GM21360 (cell line): ENCODE measurements around the gene PRM3.

Experiments
- ATAC-seq: cut with Tn5 transposase; IDR thresholded peaks from one replicate; pipeline ENCODE4 v1.9.1; 2021; ENCODE audit warnings: mild to moderate bottlenecking, moderate library complexity; ENCODE audit not compliant: unreplicated experiment

The PRM3 gene

DNA sequence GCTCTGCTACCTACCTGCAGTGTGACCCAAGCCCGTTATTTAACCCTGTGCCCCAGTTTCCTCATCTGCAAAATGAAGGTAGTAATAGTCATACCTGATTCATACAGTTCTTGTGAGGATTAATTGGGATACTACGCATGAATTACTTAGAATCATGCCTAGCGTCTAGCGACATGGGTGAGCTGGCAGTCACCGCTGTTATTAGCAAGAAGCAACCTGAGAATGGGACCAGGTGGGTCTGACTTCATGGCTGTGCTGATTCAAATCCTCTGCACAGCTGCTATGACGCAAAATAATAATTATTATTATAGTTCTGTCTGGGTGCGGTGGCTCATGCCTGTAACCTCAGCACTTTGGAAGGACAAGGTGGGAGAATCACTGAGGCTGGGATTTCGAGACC lies 25.3 kb downstream of the PRM3 start:
- no peak for ATAC-seq

DNA sequence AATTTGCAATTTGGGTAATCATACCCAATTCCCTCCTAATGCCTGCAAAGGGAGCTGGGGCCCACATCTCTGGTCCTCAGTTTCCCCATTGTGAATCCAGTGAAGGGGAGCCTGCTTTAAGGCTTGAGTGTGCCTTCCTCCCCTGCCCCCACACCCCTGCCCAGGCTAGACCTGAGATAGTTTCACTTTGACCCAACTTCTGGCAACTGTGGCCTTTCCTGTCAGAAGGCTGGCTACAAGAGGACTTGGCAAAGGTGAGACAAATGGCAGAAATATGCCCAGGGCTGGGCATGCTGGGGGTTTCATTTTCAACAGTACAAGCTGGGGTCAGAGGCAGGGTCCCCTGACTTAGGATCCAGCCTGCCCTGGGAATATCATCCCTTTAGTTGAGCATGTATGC lies 27.4 kb downstream of the PRM3 start:
- no peak for ATAC-seq

DNA sequence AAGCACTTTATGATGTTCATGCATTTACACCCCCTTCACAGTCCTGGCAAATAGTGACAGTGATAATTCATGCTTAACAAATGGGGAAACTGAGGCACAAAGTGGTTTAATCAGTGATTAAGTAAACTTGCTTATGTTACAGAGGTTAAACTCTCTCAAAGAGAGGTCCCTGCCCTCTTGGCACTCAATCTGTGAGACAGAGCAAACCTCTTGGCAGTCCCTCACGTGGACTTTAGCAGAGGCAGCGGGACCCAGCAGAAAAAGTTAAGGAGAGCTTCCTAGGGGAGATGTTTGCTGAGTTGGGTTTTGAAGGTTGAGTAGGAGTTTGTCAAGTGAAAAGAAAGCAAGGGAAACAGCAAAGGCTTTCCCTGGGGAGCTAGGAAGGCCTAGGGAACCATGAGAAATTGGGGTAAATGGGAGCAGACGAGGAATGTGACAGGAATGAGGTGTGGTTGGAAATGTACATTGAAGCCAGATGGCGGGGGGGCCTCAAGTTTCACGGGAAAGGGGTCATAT lies 28.1 kb downstream of the PRM3 start:
- no peak for ATAC-seq

DNA sequence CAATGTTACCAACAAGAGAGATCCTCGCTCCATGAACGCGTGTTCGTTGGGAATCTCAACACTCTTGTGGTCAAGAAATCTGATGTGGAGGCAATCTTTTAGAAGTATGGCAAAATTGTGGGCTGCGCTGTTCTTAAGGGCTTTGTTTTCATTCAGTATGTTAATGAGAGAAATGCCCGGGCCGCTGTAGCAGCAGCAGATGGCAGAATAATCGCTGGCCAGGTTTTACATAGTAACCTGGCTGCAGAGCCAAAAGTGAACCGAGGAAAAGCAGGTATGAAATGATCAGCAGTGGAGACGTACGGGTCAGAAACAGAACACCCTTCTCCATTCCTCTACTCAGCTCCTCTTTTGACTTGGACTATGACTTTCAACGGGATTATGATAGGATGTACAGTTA lies 30.8 kb downstream of the PRM3 start:
- ATAC-seq: no peak

DNA sequence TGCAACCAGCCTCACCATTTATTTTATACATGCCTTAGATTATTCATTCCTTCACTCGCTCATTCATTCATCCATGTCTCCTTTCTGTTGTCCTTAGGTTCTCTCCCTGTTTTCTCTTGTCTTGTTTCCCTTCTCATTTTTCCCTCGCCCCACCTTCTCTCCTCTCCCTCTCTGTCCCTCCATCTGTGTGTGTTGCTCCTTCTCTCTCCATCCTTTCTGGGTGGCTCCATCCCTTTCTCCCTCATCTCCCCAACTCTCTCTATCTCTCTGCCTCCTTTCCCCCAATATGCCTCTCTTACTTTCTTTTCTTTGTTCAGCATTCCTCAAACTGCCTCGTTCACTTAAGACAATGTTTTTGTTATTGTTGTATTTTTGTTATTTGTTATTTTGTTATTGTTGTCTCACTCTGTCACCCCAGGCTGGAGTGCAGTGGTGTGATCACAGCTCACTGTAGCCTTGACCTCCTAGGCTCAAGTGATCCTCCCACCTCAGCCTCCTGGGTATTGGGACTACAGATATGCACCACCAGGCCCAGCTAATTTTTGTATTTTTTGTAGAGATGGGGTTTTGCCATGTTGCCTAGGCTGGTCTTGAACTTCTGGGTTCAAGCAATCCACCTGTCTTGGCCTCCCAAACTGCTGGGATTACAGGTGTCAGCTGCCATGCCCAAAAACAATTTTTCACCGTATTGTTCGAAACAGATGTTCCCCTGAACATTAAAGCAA lies 31.8 kb downstream of the PRM3 start:
- no peak for ATAC-seq

DNA sequence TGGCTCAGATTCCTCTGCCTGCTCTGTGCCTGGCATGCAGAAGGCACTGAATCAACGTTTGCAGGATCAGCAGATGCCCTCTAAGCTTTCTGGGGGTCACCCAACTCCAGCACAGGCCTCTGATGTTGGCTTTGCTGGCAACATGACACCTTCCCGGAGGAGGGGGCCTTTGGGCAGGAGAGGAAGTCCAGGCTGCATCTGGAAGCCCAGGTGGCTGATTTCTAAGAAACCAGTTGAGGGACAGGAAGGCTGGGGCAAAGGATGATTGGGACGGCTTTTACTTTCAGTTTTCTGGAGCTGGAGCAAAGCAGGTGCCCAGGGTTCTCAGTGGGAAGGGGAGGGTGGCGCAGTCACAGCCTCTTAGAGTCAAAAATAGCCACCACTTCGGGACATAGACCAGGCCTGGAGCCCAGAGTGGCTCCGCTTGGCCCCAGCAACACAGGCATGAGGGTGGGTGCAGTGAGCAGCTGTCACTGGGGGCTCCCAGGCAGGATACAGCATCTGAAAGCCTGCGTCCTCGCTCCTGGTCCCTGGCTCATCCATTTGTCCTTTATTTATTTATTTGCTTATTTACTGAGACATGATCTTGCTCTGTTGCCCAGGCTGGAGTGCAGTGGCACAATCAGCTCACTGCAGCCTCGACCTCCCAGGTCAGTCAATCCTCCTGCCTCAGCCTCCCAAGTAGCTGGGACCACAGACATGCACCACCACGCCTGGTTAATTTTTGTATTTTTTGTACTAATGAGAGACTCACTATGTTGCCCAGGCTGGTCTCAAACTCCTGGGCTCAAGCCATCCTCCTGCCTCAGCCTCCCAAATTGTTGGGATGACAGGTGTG lies 32.6 kb downstream of the PRM3 start:
- no peak for ATAC-seq

DNA sequence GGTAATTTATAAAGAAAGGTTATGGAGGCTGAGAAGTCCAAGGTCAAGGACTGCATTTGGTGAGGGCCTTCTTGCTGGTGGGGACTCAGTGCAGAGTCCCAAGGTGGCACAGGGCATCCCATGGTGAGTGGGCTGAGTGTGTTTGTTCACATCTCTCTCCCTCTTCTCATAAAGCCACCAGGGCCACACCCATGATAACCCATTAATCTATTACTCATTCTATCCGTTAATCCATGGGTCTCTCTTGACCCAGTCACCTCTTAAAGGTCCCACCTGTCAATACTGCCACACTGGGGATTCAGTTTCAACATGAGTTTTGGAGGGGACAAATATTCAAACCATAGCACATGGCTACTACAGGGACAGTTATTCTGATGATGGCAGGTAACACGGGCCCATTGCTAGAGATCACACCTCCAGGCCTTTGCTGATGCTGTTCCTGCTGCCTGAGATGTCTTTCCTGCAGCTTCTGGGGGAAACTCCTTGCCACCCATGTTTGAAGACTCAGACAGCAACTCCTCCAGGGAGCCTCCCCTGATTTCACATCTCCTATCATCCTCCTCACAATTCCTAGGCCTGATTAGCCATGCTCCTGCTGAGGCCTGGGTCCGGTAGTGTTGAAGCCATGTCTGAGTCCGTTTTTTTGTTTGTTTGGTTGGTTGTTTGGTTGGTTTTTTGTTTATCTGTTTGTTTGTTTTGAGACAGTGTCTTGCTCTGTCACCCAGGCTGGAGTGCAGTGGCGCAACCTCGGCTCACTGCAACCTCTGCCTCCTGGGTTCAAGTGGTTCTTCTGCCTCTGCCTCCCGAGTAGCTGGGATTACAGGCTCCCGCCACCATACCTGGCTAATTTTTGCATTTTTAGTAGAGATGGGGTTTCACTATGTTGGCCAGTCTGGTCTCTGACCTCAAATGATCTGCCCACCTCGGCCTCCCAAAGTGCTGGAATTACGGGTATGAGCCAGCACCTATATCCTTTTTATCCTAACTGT lies 33.5 kb downstream of the PRM3 start:
- ATAC-seq: no peak

DNA sequence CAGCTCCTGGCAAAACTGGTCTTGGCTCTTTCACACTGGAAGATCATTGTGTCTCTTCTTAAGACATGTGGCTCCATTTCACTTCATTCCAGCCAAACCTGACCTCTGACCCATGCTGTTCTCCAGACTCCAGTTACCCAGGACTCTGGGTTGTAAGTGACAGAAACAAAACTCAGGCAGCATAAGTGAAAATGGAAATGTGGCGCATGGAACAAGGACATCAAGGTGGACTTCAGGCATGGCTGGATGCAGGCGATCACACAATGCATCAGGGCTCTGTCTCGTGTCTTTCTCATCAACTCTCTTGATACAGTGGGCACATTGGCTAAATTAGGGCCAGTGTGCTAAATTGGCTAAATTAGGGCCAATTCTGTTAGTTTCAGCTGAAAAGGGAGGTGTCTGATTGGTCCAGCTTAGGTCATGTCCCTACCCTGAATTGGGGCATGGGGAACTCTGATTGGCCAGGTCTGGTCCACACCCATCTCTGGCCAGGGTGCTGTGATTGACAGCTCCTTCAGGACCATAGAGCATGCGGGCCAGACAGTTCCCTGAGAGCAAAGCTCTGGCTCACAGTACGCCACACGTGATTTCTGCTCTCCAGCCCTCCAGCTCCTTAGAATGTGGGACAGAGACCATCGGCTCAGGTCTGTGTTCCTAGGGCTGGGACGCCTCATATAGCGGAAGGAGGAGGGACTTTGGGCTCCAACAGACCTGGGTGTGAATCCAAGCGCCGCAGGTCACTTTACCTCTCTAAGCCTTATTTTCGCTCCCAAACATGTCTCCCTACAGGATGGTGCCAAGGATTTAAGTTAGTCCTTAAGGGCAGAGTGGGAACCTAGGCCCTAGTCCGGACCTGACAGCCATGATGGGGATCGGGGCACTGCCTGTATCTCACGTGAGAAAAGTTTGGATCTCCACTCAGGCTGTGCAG lies 34.9 kb downstream of the PRM3 start:
- no peak for ATAC-seq

DNA sequence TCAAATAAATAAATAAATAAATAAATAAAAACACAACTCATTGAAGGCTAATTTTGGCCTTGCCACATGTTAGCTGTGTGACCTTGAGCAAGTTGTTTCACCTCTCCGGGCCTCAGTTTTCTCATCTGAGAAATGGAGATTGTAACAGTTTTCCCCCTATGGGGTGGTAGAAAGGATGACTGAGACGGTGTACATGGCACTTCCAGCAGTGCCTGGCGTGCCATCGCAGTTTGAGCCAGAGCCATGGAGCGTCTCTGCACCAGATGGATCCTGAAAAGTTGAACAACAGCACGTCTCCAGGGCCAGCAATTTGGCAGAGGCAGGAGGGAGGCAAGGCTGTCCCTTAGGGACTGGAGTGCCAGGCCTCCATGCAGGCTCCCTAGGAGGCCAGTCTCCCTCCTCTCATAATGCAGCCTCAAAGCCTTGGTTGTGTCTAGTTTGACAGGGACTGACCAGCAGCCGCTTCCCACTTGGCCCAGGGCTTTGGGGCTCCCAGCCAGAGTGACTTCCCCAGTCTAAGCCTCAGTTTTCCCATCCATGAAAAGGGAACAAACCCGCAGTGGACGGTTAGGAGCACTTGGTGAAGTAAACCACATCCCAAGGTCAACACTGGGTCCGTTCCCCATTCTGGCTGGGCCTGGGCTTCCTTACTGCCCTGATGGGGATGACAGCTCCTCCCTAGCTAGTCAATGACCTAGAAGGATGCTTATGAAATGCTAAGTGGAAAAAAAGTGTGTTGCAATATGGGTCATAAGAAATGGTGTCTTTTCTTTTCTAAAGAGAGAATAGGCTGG lies 36.8 kb downstream of the PRM3 start:
- ATAC-seq: no peak

DNA sequence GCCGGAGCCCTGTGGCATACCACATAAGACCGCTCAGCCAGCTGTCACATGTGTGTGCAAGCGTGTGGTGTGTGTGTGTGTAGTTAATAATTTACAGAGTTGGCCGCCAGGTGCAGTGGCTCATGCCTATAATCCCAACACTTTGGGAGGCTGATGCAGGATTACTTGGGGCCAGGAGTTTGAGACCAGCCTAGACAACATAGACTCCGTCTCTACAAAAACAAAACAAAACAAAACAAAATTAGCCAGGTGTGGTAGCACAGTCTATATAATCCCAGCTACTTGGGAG lies 37.8 kb downstream of the PRM3 start:
- no peak for ATAC-seq

DNA sequence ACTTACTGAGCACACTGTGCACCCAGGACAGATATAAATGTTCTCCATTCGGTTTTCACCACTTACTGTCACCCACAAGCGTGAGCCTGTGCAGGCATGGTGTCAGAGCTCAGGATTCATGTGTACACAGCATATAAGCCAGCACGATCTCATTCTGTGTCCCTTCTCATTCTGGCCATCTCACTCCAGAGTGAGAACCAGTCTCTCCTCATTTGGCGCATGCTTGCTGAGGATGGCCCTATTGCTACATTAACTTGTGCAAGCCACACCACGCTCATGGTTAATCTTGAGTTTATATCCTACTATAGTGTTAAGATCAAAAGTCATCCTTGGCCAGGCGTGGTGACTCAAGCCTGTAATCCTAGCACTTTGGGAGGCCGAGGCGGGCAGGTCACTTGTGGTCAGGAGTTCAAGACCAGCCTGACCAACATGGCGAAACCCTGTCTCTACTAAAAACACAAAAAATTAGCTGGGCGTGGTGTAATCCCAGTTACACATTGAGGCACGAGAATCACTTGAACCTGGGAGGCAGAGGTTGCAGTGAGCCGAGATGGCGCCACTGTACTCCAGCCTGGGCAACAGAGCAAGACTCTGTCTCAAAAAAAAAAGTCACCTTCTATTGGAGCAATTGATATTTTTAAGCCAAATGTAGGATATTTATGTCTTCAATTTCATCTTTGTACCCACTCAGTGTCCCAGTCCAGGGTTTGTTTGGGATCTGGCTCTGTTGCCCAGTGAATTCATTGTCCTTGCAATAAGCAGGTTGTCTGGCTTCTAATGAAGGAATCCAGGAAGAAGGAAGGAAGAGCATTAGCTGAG lies 38.3 kb downstream of the PRM3 start:
- no peak for ATAC-seq

DNA sequence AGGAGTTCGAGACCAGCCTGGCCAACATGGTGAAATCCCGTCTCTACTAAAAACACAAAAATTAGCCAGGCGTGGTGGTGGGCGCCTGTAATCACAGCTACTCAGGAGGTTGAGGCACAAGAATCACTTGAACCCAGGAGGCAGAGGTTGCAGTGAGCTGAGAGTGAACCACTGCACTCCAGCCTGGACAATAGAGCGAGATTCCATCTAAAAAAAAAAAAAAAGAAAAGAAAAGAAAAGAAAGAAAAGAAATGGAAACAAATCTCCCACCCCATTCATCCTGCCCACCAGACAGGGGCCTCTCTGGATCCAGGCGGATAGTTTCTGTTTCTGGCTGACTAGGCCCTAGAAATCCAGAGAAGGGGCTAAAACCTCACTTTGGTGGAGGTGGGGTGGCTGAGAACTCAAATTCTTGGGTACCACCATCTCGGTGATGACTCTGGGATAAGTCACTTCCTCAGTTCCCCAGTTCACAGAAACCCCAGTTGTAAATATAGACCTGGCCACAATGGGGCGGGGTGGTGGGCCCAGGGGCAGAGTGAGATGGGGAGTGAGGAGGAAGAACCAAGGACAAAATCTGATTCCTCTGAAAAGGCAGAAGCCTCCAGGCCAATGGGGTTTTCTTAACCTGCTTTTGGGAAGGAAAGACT lies 39.6 kb downstream of the PRM3 start:
- ATAC-seq: no peak

DNA sequence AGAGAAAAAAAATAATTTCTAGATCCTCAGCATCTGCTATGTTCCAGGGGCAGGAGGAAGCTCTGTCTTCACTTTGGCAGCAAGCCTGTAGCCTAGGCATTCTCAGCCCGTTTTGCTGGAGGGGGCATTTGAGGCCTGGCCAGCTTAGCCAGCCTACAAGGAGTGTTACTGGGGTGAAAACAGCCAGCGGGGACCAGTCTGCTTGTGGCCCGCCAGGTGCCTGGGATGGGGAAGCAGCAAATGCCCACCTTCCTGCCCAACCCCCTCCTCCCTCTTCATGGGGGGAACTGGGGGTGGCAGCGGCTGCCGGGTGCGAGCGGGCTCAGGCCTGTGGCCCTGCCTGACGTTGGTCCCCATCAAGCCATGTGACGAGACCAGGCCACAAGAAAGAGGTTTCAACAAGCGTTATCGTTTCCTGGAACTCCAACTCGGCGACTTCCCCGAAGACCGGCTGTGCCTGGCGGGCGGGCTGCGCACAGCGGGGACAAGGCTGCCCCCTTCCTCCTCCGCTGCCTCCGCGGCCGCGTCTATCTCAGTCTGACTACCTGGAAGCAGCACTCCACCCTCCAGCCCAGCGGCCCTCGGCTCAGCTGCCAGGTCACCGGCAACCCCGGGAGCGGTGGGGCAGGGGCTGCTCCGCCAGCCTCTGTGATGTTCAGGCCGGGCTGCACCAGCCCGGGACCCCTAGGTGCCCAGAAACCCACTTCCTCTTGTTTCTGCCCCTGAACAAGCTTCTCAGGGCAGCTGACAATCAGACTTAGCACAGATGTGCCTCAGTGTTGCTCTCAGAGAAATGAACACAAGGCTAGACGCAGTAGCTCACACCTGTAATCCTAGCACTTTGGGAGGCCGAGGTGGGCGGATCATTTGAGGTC lies 40.3 kb downstream of the PRM3 start:
- ATAC-seq: peak; percentile 42

DNA sequence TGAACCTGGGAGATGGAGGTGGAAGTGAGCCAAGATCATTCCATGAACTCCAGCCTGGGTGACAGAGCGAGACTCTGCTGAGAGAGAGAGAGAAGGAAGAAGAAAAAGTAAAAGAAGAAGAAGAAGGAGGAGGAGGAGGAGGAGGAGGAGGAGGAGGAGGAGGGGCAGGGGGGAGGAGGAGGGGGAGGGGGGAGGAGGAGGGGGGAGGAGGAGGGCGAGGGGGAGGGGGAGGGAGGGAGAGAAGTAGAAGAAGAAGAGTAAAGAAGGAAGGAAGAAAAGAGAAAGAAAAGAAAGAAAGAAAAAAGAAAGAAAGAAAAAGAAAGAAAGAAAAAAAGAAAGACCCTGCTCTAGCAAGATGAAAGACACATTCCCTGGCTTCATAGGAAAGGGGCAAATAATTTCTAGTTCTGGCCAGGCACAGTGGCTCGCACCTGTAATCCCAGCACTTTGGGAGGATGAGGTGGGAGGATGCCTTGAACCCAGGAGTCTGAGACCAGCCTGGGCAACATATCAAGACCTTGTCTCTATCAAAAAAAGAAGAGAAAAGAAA lies 41.1 kb downstream of the PRM3 start:
- no peak for ATAC-seq

DNA sequence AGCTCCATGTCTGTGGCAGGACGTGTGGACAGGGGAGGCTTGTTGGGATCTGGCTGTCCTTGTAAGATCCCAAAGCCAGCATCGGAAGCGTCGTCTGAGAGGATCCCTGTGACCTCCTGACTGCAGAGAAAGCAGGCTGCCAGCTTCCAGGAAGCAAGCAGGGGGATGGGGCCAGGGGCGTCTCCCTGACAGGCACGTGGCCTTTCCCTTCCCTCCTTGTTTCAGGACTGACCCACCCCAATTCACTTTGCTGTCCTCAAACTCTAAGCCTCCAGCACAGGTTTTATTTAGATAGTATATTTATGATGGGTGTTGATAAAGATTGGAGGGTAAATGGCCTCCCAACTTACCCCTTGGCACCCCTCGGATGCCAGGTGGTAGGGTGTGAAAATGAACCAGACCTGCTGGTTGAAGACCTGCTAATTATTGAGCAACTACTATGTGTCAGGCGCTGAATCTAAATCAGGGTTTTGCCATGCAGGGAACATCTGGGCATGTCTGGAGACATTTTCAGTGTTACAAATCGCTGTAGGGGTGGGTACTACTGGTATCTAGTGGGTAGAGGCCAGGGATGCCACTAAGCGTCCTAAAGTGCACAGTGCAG lies 42.0 kb downstream of the PRM3 start:
- no peak for ATAC-seq

DNA sequence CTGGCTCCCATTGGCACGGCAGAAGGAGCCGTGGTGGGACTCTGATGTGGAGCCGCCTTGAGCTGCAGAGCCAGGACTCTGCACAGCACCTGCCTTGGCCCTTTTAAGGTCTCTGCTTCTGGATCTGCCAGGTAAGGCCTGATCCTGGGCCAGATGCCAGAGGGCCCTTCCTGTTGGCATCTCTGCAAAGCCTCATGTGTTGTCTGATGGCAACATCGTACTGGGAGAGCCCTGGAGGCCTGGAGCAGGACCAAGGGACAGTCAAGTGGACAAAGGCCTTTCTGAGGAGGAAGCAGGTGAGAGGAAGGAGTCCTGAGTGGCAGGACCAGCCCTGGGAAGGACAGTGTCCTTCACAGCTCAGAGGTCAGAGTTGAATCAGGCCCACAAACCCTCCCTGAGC lies 43.5 kb downstream of the PRM3 start:
- no peak for ATAC-seq
